VCaP (cell line): ENCODE data around the gene TGOLN2.
"Not testable (repeated sequence)": the region's sequence is repeated elsewhere in the genome, so short reads cannot be mapped to it uniquely, and the experiment has no call there.

ENCODE experiments used
- H3K27ac ChIP-seq: fragments of 450-650 bp; 2 replicates; pipeline ENCODE4 v1.5.1; 2017
- TF ChIP-seq, protein P1 (sequence below): fragments of 450-650 bp; conservative IDR thresholded peaks from 2 replicates; pipeline ENCODE4 v1.5.1; 2017; ENCODE audit warnings: mild to moderate bottlenecking, moderate library complexity

Gene TGOLN2

GRCh38 chr2:85344356-85344954 is 16.7 kb upstream of the TGOLN2 start:
- no peak overlapping the region for H3K27ac ChIP-seq
- TF ChIP-seq, protein P1, sequence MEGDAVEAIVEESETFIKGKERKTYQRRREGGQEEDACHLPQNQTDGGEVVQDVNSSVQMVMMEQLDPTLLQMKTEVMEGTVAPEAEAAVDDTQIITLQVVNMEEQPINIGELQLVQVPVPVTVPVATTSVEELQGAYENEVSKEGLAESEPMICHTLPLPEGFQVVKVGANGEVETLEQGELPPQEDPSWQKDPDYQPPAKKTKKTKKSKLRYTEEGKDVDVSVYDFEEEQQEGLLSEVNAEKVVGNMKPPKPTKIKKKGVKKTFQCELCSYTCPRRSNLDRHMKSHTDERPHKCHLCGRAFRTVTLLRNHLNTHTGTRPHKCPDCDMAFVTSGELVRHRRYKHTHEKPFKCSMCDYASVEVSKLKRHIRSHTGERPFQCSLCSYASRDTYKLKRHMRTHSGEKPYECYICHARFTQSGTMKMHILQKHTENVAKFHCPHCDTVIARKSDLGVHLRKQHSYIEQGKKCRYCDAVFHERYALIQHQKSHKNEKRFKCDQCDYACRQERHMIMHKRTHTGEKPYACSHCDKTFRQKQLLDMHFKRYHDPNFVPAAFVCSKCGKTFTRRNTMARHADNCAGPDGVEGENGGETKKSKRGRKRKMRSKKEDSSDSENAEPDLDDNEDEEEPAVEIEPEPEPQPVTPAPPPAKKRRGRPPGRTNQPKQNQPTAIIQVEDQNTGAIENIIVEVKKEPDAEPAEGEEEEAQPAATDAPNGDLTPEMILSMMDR: no peak

DNA sequence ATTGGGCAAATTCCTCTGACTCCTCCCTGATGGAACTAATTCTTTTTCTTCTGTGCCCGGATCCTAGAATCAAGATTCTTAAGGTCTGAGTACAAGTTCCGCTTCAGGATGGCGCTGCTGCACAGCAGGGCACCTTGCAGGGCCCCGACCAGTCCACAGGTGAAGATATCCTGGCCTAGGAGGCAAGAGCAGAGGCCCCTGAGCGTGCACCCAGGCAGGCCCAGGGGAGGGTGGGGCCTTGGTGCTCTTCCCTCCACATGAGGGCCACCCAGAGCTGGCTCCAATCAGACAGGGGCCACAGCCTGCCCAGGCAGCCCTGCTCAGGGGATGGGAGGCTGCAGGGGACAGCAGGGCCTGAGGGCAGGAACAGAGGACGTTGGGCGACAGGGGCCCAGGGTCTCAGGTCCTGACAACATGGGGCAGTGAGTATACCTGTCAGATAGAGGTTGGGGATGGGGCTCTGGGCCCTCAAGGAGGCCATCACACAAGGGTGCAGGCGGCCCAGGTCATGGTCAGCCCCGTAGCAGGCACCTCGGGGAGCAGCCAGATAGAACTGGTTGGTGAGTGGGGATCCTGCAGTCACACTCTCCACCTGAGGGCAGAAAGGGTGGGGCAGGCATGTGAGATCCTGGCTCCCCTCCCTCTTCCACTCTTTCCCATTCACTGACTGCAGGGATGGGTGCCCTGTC is 15.6 kb upstream of the TGOLN2 start:
- not testable (repeated sequence) for H3K27ac ChIP-seq

DNA sequence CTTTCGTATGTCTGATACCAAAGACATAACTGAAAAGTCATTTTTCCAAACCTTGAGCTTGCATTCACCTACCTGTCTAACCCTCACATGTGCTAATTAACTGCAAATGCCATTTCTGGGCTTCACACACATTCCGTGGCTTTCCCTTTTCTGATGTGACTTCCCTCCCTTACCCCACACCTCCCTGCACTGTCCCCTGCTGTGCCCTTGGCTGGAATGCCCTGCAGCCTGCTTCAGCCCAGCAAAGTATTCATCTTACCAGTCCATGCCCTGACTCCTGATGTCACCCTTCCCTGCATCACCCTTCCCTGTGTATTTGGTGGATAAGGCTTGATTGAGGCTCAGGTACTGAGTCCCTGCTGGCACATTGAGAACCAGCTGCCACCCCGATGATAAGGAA is 14.4 kb upstream of the TGOLN2 start:
- TF ChIP-seq, protein P1: no peak
- no peak overlapping the region for H3K27ac ChIP-seq

GRCh38 chr2:85341269-85342029 is 13.7 kb upstream of the TGOLN2 start:
- TF ChIP-seq, protein P1: no peak
- peak overlapping the region; percentile 56 for H3K27ac ChIP-seq

GRCh38 chr2:85340034-85340892 is 12.5 kb upstream of the TGOLN2 start:
- peak overlapping the region; percentile 56 for H3K27ac ChIP-seq
- TF ChIP-seq, protein P1: no peak

- TF ChIP-seq, protein P1: no peak
- no peak overlapping the region for H3K27ac ChIP-seq
Measured at GRCh38 chr2:85334928-85335327, 7.1 kb upstream of the TGOLN2 start.

DNA sequence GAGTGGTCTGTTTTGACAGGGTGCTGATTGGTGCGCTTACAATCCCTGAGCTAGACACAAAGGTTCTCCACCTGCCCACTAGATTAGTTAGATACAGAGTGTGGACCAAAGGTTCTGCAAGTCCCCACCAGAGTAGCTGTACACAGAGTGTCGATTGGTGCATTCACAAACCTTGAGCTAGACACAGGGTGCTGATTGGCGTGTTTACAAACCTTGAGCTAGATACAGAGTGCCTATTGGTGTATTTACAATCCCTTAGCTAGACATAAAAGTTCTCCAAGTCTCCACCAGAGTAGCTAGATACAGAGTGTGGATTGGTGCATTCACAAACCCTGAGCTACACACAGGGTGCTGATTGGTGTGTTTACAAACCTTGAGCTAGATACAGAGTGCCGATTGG is 6.1 kb upstream of the TGOLN2 start:
- H3K27ac ChIP-seq: not testable (repeated sequence)
